IPS-15b (cell line): ENCODE measurements around the gene RAD51B.

ENCODE experiments used
- H3K27me3 ChIP-seq: one replicate; pipeline ENCODE4 v1.6.1; 2013; ENCODE audit warnings: low read length; ENCODE audit not compliant: control insufficient read depth, insufficient read depth
- H3K36me3 ChIP-seq: one replicate; pipeline ENCODE4 v1.6.1; 2013; ENCODE audit warnings: low read length; ENCODE audit not compliant: control insufficient read depth, insufficient read depth
- H3K4me1 ChIP-seq: one replicate; pipeline ENCODE4 v1.6.1; 2013; ENCODE audit warnings: mild to moderate bottlenecking, low read length; ENCODE audit not compliant: control insufficient read depth, insufficient read depth
- H3K4me3 ChIP-seq: one replicate; pipeline ENCODE4 v1.5.1; 2013; ENCODE audit warnings: low read depth, low read length
- H3K9ac ChIP-seq: one replicate; pipeline ENCODE4 v1.6.1; 2013; ENCODE audit warnings: low read depth, mild to moderate bottlenecking, low read length
- H3K9me3 ChIP-seq: one replicate; pipeline ENCODE4 v1.6.1; 2013; ENCODE audit warnings: mild to moderate bottlenecking, low read length; ENCODE audit not compliant: control insufficient read depth, insufficient read depth

The RAD51B gene

DNA sequence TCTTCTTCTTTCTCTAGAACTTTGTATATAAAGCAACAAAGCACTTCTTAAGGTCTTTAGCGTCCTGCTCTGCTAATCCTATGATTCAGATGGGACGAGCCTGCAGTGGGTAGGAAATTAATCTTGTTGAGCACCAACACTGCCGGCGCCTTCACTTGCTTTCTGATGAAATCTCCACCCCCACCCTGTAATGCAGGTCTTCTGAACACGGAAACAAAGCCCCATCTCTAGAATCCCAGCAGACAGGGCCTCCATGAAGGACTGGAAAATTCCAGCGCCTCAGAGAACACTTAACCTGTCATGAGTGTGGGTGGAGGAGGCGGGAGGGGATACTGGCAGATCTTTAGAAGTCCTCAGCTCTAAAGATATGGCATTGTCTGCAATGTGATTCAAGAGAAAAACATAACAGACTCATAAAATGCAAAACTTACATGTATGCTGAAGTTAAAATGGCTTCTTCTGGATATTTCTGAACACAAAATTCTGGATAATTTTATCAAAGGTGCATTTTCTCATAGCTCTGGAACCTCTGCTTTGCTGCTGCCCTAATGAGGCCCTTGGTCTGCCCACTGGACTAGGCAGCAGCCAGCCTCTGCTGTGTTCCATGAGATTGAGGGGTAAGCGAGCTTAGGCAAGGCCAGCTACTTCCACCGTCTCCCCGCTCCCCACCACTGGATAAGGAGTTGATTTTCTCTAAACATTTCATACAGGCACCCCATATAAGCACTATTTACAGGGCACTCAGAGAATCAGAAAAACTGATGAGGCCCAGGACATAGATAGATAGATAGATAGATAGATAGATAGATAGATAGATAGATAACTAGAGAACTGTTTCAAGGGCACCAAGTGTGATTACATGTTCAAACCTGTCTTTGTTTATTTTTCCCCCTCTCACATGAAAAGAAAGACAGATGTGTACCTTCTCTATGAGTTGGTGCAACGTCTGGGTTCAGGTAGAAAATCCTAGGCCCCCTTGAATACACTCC lies 930.2 kb downstream of the RAD51B start:
- Histone ChIP-seq H3K9ac (no peak overlapping the region), H3K27me3 (no peaks in the 10 kb centered on the region), H3K4me1 (no peaks in the 10 kb centered on the region), H3K36me3 (no peaks in the 10 kb centered on the region), H3K4me3 (no peak overlapping the region), H3K9me3 (no peaks in the 10 kb centered on the region)

DNA sequence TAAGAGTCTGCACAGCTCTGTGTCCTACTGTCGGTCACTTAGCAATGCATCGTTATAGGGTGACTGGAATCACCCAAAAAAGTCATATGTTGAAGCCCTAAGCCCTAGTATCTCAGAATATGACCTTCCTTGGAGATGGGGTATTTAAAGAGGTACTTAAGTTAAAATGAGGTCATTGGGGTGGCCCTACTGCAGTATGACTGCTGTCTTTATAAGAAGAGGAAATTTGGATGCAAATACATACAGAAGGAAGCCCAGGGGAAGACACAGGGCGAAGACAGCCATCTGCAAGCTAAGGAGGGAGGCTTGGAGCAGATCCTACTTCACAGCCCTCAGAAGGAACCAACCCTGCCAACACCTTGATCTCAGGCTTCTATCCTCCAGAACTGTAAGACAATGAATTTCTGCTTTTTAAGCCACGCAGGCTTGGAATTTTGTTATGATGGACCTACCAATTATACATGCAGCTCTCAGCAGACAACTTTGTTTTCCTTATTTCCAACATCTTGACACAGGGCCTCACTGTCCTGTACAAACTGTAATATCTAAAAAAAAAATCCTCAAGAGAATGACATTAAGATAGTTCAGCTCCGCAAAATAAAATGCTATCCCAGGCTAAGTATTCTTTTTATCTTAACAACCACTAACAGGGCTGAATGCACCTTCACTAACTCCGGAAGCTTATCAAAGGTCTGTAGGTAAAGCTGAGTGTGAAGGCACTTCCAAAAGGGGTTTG lies 932.9 kb downstream of the RAD51B start:
- H3K4me3 ChIP-seq: no peak overlapping the region
- H3K9me3 ChIP-seq: no peaks in the 10 kb centered on the region
- H3K36me3 ChIP-seq: no peaks in the 10 kb centered on the region
- no peaks in the 10 kb centered on the region for H3K4me1 ChIP-seq
- H3K27me3 ChIP-seq: no peaks in the 10 kb centered on the region
- H3K9ac ChIP-seq: no peak overlapping the region

- Histone ChIP-seq H3K4me3 (no peak overlapping the region), H3K9ac (no peak overlapping the region), H3K4me1 (no peaks in the 10 kb centered on the region), H3K9me3 (no peaks in the 10 kb centered on the region), H3K27me3 (no peaks in the 10 kb centered on the region), H3K36me3 (no peaks in the 10 kb centered on the region)
These were observed 934.1 kb downstream of the RAD51B start for GRCh38 chr14:68753690-68754089.

DNA sequence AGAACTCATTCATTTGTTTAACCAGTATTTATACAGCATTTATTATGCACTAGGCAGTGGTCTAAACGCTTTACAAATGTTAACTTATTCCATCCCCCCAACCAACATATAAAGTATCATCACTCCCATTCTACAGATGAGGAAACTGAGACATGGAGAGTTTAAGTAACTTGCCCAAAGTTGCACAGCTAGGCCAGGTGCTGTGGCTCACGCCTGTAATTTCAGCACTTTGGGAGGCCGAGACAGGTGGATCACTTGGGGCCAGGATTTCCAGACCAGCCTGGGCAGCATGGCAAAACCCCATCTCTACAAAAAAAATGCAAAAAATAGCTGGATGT lies 935.4 kb downstream of the RAD51B start:
- Histone ChIP-seq H3K9me3 (no peaks in the 10 kb centered on the region), H3K9ac (no peak overlapping the region), H3K4me3 (no peak overlapping the region), H3K36me3 (no peaks in the 10 kb centered on the region), H3K4me1 (no peaks in the 10 kb centered on the region), H3K27me3 (no peaks in the 10 kb centered on the region)

- H3K36me3 ChIP-seq: no peaks in the 10 kb centered on the region
- no peak overlapping the region for H3K4me3 ChIP-seq
- H3K9ac ChIP-seq: no peak overlapping the region
- no peaks in the 10 kb centered on the region for H3K4me1 ChIP-seq
- H3K27me3 ChIP-seq: no peaks in the 10 kb centered on the region
- H3K9me3 ChIP-seq: no peaks in the 10 kb centered on the region
These were observed 936.5 kb downstream of the RAD51B start for GRCh38 chr14:68756000-68756481.

GRCh38 chr14:68756734-68757133 lies 937.2 kb downstream of the RAD51B start:
- H3K4me1 ChIP-seq: no peaks in the 10 kb centered on the region
- no peaks in the 10 kb centered on the region for H3K27me3 ChIP-seq
- no peak overlapping the region for H3K9ac ChIP-seq
- no peak overlapping the region for H3K4me3 ChIP-seq
- no peaks in the 10 kb centered on the region for H3K9me3 ChIP-seq
- H3K36me3 ChIP-seq: no peaks in the 10 kb centered on the region

GRCh38 chr14:68757618-68758081 lies 938.1 kb downstream of the RAD51B start:
- Histone ChIP-seq H3K27me3 (no peaks in the 10 kb centered on the region), H3K36me3 (no peaks in the 10 kb centered on the region), H3K4me1 (peaks cover 3% of the 10 kb centered on the region), H3K9me3 (no peaks in the 10 kb centered on the region), H3K4me3 (no peak overlapping the region), H3K9ac (no peak overlapping the region)

GRCh38 chr14:68758301-68758700 lies 938.7 kb downstream of the RAD51B start:
- Histone ChIP-seq H3K36me3 (no peaks in the 10 kb centered on the region), H3K4me1 (peaks cover 4% of the 10 kb centered on the region), H3K4me3 (no peak overlapping the region), H3K9ac (no peak overlapping the region), H3K27me3 (no peaks in the 10 kb centered on the region), H3K9me3 (no peaks in the 10 kb centered on the region)

GRCh38 chr14:68759017-68759560 lies 939.5 kb downstream of the RAD51B start:
- Histone ChIP-seq H3K27me3 (no peaks in the 10 kb centered on the region), H3K36me3 (no peaks in the 10 kb centered on the region), H3K4me3 (no peak overlapping the region), H3K9ac (no peak overlapping the region), H3K9me3 (no peaks in the 10 kb centered on the region), H3K4me1 (peaks cover 6% of the 10 kb centered on the region)

- Histone ChIP-seq H3K4me1 (peaks cover 6% of the 10 kb centered on the region), H3K9ac (no peak overlapping the region), H3K4me3 (no peak overlapping the region), H3K27me3 (no peaks in the 10 kb centered on the region), H3K36me3 (no peaks in the 10 kb centered on the region), H3K9me3 (no peaks in the 10 kb centered on the region)
These were observed 940.4 kb downstream of the RAD51B start for GRCh38 chr14:68759937-68760336.

GRCh38 chr14:68760761-68761160 lies 941.2 kb downstream of the RAD51B start:
- Histone ChIP-seq H3K27me3 (no peaks in the 10 kb centered on the region), H3K36me3 (no peaks in the 10 kb centered on the region), H3K4me3 (no peak overlapping the region), H3K9me3 (no peaks in the 10 kb centered on the region), H3K4me1 (peaks cover 6% of the 10 kb centered on the region), H3K9ac (no peak overlapping the region)
